Progenitor cell of endocrine pancreas (in vitro differentiated cells): ENCODE data around the gene ALPL. TPM values are rescaled to one million over a fixed set of nuclear protein-coding genes. Genes with fewer than 3 reads are reported as not detected.

ENCODE experiments used
- DNase-seq: peaks from one replicate; pipeline ENCODE4 v3.0.0; 2021; ENCODE audit warnings: low spot score; ENCODE audit not compliant: unreplicated experiment
- H3K27ac Mint-ChIP-seq: 2 replicates; pipeline ENCODE4 v1.8.0; 2021; ENCODE audit warnings: mild to moderate bottlenecking, moderate library complexity, mixed read lengths
- H3K27me3 Mint-ChIP-seq: 2 replicates; pipeline ENCODE4 v1.8.0; 2021; ENCODE audit warnings: mixed read lengths
- H3K36me3 Mint-ChIP-seq: 2 replicates; pipeline ENCODE4 v1.8.0; 2022; ENCODE audit warnings: mixed read lengths; ENCODE audit not compliant: insufficient read depth
- H3K4me1 Mint-ChIP-seq: 2 replicates; pipeline ENCODE4 v1.8.0; 2021; ENCODE audit warnings: low read depth, mixed read lengths
- H3K4me3 Mint-ChIP-seq: 2 replicates; pipeline ENCODE4 v1.8.0; 2021; ENCODE audit warnings: low read depth, mild to moderate bottlenecking, moderate library complexity, mixed read lengths
- H3K9me3 Mint-ChIP-seq: 2 replicates; pipeline ENCODE4 v1.8.0; 2021; ENCODE audit warnings: low read depth, mixed read lengths
- CTCF ChIP-seq: fragments of 200-600 bp; sonication (generic); IDR thresholded peaks from one replicate; pipeline ENCODE4 v1.5.0; 2021; ENCODE audit warnings: antibody characterized with exemption, mild to moderate bottlenecking; ENCODE audit not compliant: unreplicated experiment
- total RNA-seq: library from RNA; stranded (reverse); gene quantifications from 2 replicates; pipeline ENCODE4 v1.2.1, GENCODE V29; 2021

The ALPL gene
- total RNA-seq, 1 donor from 2014 or later, result 18.8 TPM

- no peak for DNase-seq
- H3K27ac Mint-ChIP-seq, result no peak overlapping the region
Observed at GRCh38 chr1:21553116-21553926, 44.1 kb downstream of the ALPL start.

GRCh38 chr1:21559788-21560567, 50.8 kb downstream of the ALPL start:
- H3K4me3 Mint-ChIP-seq, result no peak overlapping the region

More at GRCh38 chr1:21553116-21553926, 44.1 kb downstream of the ALPL start:
- no peaks in the 10 kb centered on the region for H3K4me1 Mint-ChIP-seq
- no peaks in the 10 kb centered on the region for H3K36me3 Mint-ChIP-seq
- H3K9me3 Mint-ChIP-seq, result no peaks in the 10 kb centered on the region
- no peak overlapping the region for H3K4me3 Mint-ChIP-seq
- peaks cover 20% of the 10 kb centered on the region for H3K27me3 Mint-ChIP-seq
- no peak for TF ChIP-seq CTCF

GRCh38 chr1:21560916-21561638, 51.9 kb downstream of the ALPL start:
- no peaks in the 10 kb centered on the region for H3K36me3 Mint-ChIP-seq
- no peak for DNase-seq
- H3K27ac Mint-ChIP-seq, result no peak overlapping the region
- peaks cover 11% of the 10 kb centered on the region for H3K4me1 Mint-ChIP-seq
- TF ChIP-seq CTCF, result no peak
- H3K9me3 Mint-ChIP-seq, result no peaks in the 10 kb centered on the region
- H3K4me3 Mint-ChIP-seq, result no peak overlapping the region
- peaks cover 4% of the 10 kb centered on the region for H3K27me3 Mint-ChIP-seq

More at GRCh38 chr1:21559788-21560567, 50.8 kb downstream of the ALPL start:
- Mint-ChIP-seq H3K27me3 (peaks cover 4% of the 10 kb centered on the region), H3K27ac (no peak overlapping the region), H3K4me1 (peaks cover 11% of the 10 kb centered on the region), H3K9me3 (no peaks in the 10 kb centered on the region), H3K36me3 (no peaks in the 10 kb centered on the region)
- TF ChIP-seq CTCF, result no peak
- DNase-seq, result no peak

- Mint-ChIP-seq H3K4me3 (no peak overlapping the region), H3K4me1 (peaks cover 11% of the 10 kb centered on the region), H3K27ac (no peak overlapping the region), H3K27me3 (no peaks in the 10 kb centered on the region), H3K9me3 (no peaks in the 10 kb centered on the region), H3K36me3 (no peaks in the 10 kb centered on the region)
- TF ChIP-seq CTCF, result no peak
- no peak for DNase-seq
Observed at GRCh38 chr1:21562896-21563295, 53.7 kb downstream of the ALPL start.

GRCh38 chr1:21563971-21564370, 54.7 kb downstream of the ALPL start:
- no peaks in the 10 kb centered on the region for H3K9me3 Mint-ChIP-seq
- TF ChIP-seq CTCF, result no peak
- peaks cover 11% of the 10 kb centered on the region for H3K4me1 Mint-ChIP-seq
- no peak overlapping the region for H3K4me3 Mint-ChIP-seq
- no peak for DNase-seq
- H3K27me3 Mint-ChIP-seq, result no peaks in the 10 kb centered on the region
- H3K36me3 Mint-ChIP-seq, result no peaks in the 10 kb centered on the region
- H3K27ac Mint-ChIP-seq, result no peak overlapping the region
